Esophagus muscularis mucosa (tissue), 4 donors: ENCODE results near the gene TACSTD2.

Source experiments
- EP300 ChIP-seq: sonication (generic); formaldehyde crosslinking; IDR thresholded peaks from one replicate; pipeline ENCODE4 v1.6.1; 2017; ENCODE audit warnings: antibody characterized with exemption
- POLR2A ChIP-seq: fragments of 450-650 bp; IDR thresholded peaks from one replicate; pipeline ENCODE4 v1.6.1; 2017; ENCODE audit warnings: antibody characterized with exemption, moderate library complexity, mild to moderate bottlenecking, low read depth
- POLR2AphosphoS5 ChIP-seq, 2 donors: sonication (generic); formaldehyde crosslinking; IDR thresholded peaks; one replicate each; pipeline ENCODE4 v1.6.1; 2017; ENCODE audit warnings: antibody characterized with exemption in 2 of 2
- TF ChIP-seq, protein P1 (sequence below), 3 experiments: fragments of 200-600 bp in 2 of 3; fragments of 450-650 bp in 1 of 3; sonication (generic) in 2 of 3; IDR thresholded peaks; one replicate each; pipeline ENCODE4 v1.5.1; 2017 to 2019; ENCODE audit warnings: antibody characterized with exemption in 3 of 3, mild to moderate bottlenecking in 2 of 3, moderate library complexity in 1 of 3

- TF ChIP-seq, protein P1, sequence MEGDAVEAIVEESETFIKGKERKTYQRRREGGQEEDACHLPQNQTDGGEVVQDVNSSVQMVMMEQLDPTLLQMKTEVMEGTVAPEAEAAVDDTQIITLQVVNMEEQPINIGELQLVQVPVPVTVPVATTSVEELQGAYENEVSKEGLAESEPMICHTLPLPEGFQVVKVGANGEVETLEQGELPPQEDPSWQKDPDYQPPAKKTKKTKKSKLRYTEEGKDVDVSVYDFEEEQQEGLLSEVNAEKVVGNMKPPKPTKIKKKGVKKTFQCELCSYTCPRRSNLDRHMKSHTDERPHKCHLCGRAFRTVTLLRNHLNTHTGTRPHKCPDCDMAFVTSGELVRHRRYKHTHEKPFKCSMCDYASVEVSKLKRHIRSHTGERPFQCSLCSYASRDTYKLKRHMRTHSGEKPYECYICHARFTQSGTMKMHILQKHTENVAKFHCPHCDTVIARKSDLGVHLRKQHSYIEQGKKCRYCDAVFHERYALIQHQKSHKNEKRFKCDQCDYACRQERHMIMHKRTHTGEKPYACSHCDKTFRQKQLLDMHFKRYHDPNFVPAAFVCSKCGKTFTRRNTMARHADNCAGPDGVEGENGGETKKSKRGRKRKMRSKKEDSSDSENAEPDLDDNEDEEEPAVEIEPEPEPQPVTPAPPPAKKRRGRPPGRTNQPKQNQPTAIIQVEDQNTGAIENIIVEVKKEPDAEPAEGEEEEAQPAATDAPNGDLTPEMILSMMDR (IDR thresholded peaks at IDR 0.05): no peak
- TF ChIP-seq POLR2A (no peak), POLR2AphosphoS5 (IDR thresholded peaks at IDR 0.05) (no peak), EP300 (no peak)
These were observed 8.6 kb upstream of the TACSTD2 start for GRCh38 chr1:58585581-58586151.
